ENCODE data around the gene DNAH14. TPM values are rescaled to one million over a fixed set of nuclear protein-coding genes. Genes with fewer than 3 reads are reported as not detected.

DNAH14 gene
- total and polyA plus RNA-seq, 2 of the 13 experiments (the other 11 are each of a cell fraction or from before 2014, with no cell fraction given) = 4.5 to 27.5 TPM

- no peak for TF ChIP-seq PCBP2 (optimal IDR thresholded peaks at IDR 0.05; ENCODE audit: low read depth, low read length, poor library complexity, severe bottlenecking)
- no peak for TF ChIP-seq ZNF710 (CRISPR knock-in tag; IDR thresholded peaks at IDR 0.05; ENCODE audit: borderline replicate concordance)
- no peak for TF ChIP-seq ZBTB21 (CRISPR knock-in tag; IDR thresholded peaks at IDR 0.05)
- TF ChIP-seq NCOA1 (CRISPR knock-in tag; IDR thresholded peaks at IDR 0.05) = no peak
- TF ChIP-seq ISL2 (CRISPR knock-in tag; IDR thresholded peaks at IDR 0.05) = no peak
- TF ChIP-seq ATF3 (CRISPR knock-in tag; IDR thresholded peaks at IDR 0.05) = no peak
- no peak for TF ChIP-seq ZNF280B (CRISPR knock-in tag; IDR thresholded peaks at IDR 0.05; ENCODE audit: borderline replicate concordance)
- no peak for TF ChIP-seq ZNF563 (CRISPR knock-in tag; IDR thresholded peaks at IDR 0.05)
- TF ChIP-seq ZNF713 (CRISPR knock-in tag; IDR thresholded peaks at IDR 0.05) = no peak
- no peak for TF ChIP-seq ZBTB37 (CRISPR knock-in tag; IDR thresholded peaks at IDR 0.05)
- no peak for TF ChIP-seq NFE2L1 (CRISPR knock-in tag; IDR thresholded peaks at IDR 0.05; ENCODE audit: borderline replicate concordance)
- no peak for TF ChIP-seq ZNF543 (CRISPR knock-in tag; IDR thresholded peaks at IDR 0.05)
- TF ChIP-seq SOX5 (CRISPR knock-in tag; IDR thresholded peaks at IDR 0.05; ENCODE audit: borderline replicate concordance) = no peak
Measured at GRCh38 chr1:225254676-225255075, 325.2 kb downstream of the DNAH14 start (continued).
